HG03175 (cell line): ENCODE results near the gene CHST14.

Experiments
- ATAC-seq: cut with Tn5 transposase; IDR thresholded peaks from one replicate; pipeline ENCODE4 v1.9.1; 2021; ENCODE audit warnings: mild to moderate bottlenecking, moderate library complexity; ENCODE audit not compliant: unreplicated experiment

The CHST14 gene

DNA sequence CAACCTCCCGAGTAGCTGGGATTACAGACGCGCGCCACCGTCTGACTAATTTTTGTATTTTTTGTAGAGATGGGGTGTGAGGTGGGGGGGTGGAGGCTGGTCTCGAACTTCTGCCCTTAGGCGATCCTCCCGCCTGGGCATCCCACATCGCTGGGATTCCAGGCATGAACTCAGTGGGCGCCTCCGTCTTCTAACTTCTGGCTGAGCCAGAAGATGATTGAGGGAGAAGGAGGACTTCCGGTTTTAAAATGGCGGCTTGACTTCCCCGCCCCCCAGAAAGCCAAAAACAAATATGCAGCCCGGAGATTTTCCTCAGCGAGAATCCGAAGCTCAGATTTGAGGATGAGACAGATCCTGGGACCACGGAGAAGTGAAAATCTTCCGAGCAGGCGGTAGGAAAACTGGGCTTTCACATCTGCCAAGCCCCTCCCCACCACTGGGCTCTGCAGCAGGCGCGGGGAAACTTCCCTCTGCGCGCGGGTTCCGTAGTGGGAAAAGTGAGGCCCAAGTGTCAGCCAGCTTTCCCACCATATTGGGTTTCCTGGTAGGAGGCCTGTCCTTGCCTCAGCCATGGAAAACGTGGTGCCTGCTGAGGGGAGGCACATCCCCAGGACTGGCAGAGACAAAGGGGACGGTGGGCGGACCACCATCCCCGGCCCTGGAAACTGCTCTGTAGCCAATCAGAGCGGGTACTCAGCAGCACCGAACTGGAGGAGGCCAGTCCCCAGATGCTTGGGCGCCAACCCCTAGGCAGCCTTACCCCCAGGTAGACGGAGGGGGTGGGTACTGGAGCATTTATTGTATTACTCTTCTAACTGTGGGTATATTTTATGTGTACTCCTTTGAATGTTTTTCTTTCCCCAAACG is 17.3 kb downstream of the CHST14 start:
- ATAC-seq = no peak

DNA sequence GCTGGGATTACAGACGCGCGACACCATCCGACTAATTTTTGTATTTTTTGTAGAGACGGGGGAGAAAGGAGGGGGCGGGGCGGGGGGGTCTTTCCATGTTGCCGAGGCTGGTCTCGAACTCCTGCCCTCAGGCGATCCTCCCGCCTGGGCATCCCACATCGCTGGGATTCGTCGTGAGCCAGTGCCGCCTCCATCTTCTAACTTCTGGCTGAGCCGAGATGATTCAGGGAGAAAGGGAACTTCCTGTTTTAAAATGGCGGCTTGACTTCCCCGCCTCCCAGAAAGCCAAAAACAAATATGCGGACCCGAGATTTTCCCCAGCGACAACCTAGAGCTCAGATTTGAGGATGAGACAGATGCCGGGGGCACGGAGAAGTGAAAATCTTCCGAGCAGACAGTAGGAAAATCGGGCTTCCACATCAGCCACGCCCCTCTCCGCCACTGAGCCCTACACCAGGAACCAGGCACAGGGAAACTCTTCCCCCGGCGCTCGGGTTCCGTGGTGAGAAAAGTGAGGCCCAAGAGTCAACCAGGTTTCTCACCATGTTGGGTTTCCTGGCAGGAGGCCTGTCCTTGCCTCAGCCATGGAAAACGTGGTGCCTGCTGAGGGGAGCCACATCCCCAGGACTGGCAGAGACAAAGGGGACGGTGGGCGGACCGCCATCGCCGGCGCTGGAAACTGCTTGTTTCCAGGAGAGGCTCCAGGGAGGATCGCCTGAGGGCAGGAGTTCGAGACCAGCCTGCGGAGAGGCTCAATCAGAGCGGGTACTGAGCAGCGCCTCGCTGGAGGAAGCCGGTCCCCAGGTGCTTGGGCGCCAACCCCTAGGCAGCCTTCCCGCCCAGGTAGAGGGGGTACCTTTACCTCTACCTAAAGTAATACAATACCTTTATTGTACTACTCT is 18.7 kb downstream of the CHST14 start:
- no peak for ATAC-seq

DNA sequence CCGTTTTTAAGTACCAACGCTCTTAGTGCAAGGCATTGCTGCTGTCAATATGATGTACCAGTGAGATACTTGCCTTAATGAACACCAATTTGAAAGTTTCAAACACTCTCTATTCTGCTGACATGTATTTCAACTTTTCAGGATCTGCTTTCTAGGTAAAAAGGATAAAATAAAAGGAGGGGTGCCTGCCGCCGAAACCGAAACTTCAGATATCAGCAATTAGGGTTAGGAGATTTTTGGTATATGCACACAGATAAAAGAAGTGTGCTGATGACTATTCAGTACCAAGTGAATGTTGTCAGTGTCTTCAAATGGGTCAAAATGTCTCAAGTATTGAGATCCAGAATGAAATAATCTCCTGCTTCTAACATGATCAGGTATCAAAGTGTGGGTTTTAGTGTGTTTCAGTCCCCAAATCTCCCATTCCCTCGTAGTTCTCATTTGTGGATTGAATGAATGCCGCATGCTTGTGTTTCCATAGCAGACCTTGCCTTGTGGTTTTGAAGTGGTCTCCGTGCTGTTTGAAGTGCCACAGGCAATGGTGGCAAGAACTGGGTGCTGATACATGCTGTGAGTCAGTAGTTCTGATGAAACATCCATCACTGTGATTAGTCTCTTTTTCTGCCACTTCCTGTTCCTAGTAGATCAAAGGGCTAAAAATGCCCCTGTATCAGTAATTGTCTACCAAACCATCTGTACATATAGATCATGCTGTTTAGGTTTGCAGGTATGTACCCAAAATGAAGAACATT is 22.5 kb downstream of the CHST14 start:
- ATAC-seq = no peak

DNA sequence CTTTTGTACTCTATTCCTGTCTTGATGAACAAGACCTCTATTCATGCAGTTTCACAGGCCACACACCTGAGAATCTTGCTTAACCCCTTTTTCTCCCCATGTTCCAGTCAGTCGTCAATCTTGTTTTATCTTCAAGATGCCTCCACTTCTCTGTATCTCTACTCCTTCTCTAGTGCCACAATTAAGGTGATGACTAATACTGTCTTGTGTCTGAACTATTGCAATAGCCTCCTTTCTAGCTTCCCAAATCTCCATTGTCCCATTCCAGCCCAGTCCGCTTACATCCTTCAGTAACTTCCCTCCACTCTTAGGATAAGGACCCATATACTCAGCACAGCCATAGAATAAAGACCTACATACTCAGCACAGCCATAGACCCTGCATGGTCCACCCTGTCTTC is 24.7 kb downstream of the CHST14 start:
- no peak for ATAC-seq

DNA sequence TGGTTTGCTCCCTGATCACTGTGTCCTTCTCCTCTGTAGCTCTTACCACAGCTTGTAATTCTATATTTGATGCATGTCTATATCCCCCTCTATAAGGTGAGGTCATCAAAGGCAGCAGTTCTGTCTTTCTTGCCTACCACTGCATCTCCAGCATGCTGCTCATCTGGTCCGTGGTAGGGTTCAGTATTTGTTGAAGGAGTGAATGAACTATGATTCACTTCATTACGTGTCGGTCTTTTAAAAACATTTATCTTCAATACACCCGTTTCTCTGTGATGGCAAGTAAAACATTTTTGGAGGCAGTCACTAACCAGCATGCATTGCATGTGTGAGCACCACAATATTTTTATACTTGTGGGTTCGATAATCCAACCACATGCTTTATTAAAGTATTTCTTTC is 27.6 kb downstream of the CHST14 start:
- no peak for ATAC-seq

DNA sequence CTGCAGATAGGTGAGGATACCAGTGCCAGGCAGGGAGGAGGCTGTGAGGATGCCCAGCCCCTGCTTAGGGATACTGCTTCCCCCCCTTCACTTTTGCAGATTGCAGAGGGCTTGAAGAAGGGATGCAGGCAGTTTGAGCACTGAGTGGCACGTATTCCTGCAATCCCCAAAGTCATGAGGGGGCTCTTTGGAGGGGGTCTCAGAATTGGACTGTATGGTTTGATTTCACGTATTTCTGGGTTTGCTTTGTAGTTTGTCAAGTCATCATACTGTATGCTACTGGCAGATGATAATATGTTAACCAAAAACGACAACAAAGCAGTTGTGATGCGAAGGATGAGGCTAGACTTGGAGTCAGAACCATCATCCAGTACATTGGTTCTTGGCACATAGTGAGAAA is 28.1 kb downstream of the CHST14 start:
- ATAC-seq = no peak

DNA sequence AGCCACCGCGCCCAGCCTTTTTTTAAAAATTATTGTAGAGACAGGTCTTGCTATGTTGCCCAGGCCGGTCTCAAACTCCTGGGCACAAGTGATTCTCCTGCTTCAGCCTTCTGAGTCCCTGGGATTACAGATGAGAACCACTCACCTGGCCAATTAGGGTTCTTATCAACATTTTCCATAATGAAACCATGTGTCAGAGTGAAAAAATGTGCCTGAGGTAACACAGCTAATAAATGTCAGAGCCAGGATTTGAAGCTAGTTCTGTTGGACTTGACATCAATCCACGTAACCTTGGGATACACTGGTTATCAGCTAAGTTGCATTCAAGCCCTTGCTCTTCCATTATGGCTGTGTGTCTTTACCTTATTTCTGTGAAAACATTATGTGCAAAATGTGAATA is 29.1 kb downstream of the CHST14 start:
- no peak for ATAC-seq

DNA sequence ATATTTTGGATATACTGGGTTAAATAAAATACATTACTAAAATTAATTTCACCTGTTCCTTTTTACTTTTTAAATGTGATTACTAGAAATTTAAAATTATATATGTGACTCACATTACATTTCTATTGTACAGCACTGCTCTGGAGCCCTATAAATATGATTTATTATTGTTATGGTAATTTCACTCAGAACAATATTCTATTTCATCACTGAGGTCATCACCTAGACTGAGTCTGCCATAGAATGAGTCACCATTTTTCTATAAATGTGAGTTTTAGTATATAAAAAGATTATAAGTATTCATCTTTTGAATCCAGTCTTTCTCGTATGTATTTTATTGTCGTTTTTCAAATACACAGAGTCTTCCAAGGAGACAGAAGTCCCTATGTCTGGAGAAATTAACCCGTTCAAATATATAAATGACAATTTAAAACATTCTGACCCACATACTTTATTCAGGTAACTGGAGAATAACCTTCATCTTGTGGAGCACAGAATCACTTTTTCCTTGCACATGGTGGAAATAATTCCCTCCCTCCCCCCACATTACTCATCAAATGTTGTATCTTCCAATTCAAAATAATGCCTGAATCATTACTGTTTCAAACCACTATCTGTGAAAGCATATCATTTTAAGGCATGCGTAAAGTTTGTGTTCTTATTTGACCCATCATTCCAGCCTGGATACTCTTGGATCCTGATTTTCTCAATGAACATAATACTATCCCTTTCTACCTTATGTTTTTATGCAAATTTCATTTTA is 30.0 kb downstream of the CHST14 start:
- ATAC-seq = no peak

DNA sequence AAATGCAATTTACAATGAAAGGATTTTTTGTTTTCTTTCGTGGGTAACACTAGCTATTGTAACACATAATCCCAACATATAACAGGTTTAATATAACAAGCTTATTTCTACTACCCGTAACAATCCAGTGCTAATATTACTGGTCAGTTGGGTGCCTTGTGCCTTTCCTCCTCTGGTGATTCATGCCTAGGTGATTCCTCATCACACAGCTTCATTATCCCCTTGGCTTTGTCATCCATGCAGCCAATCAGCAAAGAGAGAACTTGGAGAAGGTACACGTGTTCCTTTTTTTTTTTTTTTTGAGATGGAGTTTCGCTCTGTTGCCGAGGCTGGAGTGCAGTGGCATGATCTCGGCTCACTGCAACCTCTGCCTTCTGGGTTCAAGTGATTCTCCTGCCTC is 30.7 kb downstream of the CHST14 start:
- ATAC-seq = no peak

DNA sequence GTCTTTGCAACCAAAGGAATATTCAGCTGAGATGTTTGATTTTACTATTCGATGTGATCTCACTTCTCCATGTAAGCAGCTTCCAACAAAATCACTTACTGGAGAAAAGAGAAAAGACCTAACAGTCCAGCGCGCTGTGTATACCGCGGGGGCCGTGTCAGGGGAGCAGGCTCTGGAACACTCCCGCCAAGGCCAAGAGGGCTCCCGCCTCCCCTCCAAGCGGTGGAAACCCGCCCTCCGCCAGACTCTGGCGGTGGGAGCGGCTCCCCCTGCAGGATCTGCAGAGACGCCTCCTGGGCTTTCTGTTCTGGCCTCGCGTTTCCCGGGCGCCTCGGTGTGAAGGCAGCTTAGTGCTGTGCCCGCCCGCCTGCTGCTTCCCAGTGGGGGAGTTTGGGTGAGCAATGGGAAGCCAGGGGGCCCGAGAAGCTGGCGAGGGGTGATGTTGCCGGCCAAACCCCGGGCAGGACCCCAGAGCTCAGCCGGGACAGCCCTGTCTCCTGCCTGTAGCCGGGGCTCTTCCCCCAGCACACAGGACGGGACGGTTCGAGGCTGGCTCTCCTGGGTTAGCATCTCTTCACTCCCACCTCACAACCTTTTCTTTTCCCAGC is 36.3 kb downstream of the CHST14 start:
- ATAC-seq = no peak

DNA sequence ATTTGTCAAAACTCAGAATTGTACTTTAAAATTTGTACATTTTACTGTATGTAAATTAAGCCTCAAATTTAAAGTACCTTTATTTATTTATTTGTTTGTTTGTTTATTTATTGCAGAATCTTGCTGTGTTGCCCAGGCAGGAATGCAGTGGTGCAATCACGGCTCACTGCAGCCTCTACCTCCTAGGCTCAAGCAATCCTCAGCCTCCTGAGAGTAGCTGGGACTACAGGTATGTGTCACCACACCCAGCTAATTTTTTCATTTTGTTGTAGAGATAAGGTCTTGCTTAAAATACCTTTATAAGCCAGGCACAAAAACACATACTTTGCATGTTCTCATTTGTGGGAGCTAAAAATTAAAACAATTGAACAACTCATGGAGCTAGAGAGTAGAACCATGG is 37.4 kb downstream of the CHST14 start:
- no peak for ATAC-seq

DNA sequence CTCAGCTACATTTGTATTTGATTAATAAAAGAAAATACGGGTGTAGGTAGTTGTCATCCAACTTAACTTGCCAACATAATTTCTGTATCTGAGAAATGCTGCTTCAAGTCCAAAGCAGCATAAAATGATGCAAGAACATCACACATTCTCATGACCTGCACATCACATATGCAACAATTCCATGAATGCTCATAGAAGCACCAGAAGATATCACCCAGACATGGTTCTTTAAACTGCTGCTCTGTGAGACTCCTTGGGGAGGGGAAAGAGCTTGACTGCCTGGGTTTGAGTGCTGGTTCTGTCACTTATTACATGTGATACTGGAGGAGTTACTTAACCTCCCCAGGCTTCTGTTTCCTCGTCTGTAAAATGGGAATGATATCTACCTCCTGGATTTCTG is 39.4 kb downstream of the CHST14 start:
- no peak for ATAC-seq

DNA sequence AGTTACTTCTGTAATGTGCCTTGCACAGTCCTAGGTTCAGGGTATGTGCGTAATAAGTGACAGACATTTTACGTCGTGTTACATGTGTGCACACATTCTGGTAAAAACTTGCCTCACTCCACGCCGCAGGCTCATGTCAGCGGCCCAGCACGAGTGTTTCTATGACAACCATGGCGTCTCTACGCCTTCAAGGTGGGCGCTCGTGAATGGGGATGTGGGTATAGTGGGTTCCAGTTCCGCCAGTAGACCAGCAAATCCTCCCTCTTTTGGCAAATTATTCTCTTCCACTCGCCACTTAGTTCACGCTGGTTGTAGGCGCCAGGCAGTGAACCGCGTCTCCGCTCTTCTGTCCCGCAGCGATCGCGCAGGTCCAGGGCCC is 40.3 kb downstream of the CHST14 start:
- peak; percentile 61 for ATAC-seq

DNA sequence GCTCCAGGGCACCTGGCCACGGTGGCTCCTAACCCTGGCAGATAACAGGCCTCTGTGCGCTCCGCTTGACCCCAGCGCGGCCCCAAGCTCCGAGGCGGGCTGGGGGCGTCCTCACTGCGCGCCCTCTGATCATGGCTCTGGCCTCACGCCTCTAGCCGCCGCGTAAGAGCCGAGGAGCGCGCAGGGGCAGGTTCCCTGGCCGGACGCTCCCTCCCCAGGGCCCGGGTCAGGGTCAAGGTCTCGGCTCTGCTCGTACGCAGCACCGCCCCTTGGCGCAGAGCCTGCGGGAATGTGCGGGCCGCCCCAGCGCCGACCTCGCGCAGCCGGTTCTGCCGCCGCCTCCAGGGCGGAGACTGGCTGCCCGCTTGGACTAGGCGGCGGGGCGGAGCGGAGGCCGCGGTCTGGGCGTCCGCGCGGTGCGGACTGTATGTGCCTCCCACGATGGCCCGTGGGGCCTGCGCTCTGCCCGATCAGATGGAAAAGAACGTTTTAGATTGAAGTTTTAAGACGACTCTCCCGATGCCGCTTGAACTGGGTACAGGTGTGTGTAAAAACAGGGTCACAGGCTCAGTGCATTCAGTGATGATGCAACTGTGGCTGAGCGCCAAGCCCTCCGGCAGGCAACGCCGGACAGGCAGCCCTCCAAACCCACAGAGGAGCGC is 40.8 kb downstream of the CHST14 start:
- peak; percentile 37 for ATAC-seq

DNA sequence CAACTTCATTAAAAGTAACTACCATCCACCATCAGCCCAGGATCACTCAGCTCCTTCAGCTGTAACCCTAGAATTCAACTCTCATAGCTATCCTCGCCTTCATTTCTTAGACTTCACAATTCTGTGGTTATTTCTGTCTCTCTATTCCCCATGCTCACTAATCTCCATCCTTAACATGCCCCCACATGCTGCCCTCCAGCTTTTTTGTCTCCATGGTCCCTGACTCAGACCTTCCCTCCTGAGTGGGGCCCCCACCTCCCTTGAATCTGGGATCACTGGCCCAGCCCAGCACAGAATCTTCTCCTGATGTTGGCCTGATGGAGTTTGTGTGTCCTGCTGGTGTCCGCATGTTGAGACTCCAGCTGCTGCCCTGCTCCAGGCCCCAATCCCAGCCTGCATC is 41.7 kb downstream of the CHST14 start:
- ATAC-seq = no peak

DNA sequence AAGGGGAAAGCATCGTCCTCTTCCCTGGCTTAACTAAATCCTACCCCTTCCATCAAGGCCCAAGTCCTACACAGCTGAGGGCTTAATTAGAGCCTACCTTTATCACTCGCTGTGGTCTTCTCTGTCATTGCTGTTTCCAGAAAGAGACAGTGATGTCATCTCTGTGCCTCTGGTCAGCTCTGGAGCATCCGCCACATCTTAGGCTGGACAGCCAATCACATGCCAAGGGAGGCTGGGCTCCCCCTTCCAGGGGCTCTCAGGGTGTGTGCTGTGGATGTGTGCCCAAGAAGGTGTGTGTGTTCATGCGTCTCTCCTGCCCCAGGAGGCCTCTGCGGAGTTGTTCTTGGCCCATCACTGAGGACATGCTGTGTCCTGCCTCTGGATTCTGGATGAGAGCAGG is 42.8 kb downstream of the CHST14 start:
- no peak for ATAC-seq

DNA sequence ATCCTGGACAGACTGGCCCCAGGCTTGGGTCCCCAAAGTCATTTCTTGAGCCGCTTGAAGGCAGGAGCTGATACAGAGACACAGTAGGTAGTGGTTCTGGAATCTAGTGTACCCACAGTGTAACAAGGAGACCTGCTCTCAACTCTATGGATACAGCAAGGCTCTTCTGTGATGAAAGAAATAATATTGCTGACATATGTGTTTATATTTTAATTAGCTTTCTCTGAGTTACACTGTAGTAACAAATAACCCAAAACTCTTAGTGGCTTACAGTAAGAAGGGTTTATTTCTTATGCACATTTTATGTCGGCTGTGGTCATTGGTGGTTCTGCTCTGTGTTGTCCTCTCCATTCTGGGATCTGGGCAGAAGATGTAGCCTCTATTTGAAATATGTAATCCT is 45.5 kb downstream of the CHST14 start:
- ATAC-seq = no peak
